Dermis blood vessel endothelial cell (primary cell): ENCODE data around the gene OR52B6. TPM values are rescaled to one million over a fixed set of nuclear protein-coding genes. Genes with fewer than 3 reads are reported as not detected.
"Not testable (repeated sequence)": the region's sequence is repeated elsewhere in the genome, so short reads cannot be mapped to it uniquely, and the experiment has no call there.

Source experiments
- DNase-seq: peaks from one replicate; pipeline ENCODE4 v3.0.0; 2010
- total RNA-seq: library from RNA; depleted of rRNA; stranded (reverse); fragments of >200 nt; gene quantifications from 2 replicates; pipeline ENCODE4 v1.2.3, GENCODE V29; 2014

The OR52B6 gene
- total RNA-seq, 1 donor from 2014 or later: not detected

DNA sequence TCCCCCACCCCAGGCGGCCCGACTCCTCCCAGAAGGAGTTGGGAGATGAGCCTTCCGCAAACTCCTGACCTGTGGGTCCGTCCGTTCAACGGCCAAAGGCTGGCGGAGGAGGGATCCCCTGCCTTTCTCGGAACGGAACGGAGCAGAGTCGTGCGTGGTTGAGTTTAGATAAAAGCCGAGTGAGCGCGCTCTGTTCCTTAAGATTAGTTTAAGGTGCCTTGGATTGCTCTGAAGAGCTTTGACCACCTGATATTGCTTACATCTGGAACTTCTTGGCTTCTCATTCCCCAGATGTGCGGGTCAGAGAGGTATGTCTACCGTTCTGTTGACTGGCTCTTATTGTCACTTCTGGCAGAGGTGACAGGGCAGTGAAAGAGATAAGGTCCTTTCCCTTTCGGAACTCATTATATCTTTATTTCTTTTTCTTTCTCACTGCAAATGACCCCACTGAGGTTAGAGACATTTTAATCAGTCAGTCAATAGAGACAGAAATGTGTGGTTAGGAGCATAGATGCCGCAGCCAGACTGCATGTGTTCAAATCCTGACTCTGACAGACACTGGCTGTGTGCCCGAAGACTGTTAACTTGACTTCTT, 16.0 kb downstream of the OR52B6 start, which contains the start of gene TRIM6:
Gene TRIM6 (plus strand): TSS at position 31 of the 595 bp plus-strand sequence. CDS start 261 bp downstream, at position 292.
- peak; percentile 44 for DNase-seq

DNA sequence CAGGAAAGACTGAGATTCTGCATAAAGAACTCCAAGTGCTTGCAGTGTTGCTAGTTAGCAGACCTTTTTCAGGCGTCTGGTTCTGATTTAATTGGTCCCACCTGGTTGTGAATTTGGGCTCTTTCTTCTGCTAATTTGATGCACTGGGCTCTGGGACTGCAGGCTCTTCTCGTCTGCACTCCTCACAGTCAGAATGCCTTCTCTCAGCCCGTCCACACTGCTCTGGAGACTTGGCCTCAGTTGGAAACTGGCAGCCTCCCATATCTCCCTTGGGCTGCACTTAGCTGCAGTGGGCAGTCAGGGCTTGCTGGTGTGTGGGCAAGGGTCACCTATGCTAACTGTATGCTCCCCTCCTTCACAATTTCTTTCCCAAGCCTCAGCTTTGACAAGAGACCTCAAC, 17.3 kb downstream of the OR52B6 start:
- DNase-seq: no peak

DNA sequence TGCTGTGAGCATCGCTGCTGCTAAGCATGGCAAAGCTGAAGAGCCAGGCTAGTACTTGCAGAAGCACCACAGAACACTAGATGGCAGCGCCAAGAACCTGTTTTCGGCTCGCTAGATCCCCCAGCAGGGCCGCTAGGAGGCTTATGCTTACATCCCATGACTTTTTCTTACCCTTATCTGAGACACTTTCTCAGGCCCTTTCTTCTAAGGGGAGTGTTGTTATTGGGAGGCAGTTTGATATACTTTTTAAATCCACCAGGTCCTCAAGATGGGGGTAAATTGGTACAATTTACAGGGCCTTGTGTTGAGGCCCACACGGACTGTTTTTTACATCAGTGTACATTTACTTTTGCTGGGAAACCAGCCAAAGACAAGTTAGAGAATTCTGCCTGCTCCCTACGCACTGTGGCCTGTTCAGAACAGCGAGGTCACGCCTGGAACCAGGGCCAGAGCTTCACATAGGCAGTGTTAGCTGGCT, 19.7 kb downstream of the OR52B6 start:
- peak; percentile 90 for DNase-seq

DNA sequence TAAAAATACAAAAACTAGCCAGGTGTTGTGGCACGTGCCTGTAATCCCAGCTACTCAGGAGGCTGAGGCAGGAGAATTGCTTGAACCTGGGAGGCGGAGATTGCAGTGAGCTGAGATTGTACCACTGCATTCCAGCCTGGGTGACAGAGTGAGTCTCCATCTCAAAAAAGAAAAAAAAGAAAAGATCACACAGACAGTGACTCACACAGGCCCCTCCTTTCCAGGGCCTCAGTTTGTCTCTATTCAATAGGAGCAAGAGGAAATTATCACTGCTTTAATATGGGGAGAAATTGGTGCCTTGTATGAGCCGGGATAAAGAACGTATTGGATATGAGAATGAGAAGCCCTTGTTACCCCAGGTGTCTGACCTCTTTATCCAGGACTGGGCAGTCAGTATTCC, 22.1 kb downstream of the OR52B6 start:
- DNase-seq: not testable (repeated sequence)

DNA sequence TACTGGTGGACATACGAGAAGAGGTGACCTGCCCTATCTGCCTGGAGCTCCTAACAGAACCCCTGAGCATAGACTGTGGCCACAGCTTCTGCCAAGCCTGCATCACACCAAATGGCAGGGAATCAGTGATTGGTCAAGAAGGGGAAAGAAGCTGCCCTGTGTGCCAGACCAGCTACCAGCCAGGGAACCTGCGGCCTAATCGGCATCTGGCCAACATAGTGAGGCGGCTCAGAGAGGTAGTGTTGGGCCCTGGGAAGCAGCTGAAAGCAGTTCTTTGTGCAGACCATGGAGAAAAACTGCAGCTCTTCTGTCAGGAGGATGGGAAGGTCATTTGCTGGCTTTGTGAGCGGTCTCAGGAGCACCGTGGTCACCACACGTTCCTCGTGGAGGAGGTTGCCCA, 22.6 kb downstream of the OR52B6 start:
- no peak for DNase-seq

DNA sequence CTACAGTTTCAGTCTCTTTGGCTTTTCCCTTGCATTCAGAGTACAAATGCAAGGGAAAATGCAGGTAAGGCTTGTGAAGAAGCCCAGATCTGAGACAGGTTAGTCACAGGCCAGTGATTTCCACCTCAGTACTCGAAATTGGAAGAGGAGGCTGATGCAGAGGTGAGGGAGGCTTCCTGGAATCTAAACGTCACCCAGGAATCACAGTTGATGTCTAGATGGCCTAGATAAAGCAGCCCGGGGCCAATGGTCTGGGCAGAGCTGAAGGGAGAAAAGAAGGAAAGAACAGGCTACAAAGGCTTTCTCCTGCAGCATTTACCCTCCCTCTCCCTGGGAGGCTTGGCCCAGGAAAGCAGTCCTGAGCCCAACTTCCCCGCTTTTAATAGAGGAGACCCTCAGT, 24.2 kb downstream of the OR52B6 start:
- no peak for DNase-seq

DNA sequence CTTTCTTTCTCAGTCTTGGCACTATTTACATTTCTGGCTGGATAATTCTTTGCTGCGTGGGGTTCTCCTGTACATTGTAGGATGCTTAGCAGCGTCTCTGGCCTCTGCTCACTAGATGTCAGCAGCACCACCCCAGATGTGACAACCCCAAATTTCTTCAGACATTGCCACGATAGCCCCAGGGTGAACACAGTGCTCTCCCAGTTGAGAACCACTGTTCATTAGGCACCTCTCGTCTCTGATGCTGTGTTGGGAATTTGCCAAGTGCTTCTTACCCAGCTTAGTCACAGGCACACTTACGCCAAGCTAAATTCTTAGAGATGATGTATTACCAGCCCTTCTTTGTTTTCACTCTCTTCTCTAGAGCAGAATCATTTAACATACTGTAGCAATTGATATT, 25.2 kb downstream of the OR52B6 start:
- DNase-seq: peak; percentile 20

DNA sequence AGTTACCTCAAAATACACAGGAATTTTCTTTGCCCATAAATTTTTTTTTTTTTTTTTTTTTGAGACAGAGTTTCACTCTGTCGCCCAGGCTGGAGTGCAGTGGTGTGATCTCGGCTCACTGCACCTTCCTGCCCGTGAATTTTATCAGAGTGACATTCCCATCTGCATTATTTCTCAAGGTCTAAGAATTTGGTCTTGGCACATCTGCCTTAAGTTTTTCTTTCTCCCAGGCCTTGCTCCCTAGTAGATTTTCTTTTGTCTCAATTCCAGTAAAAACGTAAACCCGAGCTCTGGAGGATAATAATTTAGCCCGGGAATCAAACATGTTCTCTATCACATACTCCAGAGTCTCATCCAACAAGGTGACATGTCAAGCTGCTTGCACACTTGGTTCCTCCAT, 28.1 kb downstream of the OR52B6 start:
- DNase-seq: no peak

DNA sequence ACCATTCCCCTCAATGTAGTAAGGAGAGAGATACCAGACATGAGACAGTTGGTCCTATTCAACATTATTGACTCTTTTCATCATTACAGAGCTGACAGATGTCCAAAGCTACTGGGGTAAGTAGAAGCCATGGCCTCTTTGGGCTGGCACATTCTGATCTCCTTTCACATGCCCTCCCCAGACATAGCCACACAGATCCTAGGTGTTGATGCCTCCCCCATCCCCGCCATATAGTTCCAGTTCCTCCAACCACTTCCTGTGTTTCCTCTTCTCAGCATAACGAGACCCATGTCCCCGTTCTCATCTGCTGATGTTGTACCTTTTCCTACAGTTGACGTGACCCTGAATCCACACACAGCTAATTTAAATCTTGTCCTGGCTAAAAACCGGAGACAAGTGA, 29.8 kb downstream of the OR52B6 start:
- no peak for DNase-seq

GRCh38 chr11:5611627-5612026, 30.9 kb downstream of the OR52B6 start:
- DNase-seq: no peak

- no peak for DNase-seq
These were observed 38.1 kb downstream of the OR52B6 start for GRCh38 chr11:5618807-5619206.

DNA sequence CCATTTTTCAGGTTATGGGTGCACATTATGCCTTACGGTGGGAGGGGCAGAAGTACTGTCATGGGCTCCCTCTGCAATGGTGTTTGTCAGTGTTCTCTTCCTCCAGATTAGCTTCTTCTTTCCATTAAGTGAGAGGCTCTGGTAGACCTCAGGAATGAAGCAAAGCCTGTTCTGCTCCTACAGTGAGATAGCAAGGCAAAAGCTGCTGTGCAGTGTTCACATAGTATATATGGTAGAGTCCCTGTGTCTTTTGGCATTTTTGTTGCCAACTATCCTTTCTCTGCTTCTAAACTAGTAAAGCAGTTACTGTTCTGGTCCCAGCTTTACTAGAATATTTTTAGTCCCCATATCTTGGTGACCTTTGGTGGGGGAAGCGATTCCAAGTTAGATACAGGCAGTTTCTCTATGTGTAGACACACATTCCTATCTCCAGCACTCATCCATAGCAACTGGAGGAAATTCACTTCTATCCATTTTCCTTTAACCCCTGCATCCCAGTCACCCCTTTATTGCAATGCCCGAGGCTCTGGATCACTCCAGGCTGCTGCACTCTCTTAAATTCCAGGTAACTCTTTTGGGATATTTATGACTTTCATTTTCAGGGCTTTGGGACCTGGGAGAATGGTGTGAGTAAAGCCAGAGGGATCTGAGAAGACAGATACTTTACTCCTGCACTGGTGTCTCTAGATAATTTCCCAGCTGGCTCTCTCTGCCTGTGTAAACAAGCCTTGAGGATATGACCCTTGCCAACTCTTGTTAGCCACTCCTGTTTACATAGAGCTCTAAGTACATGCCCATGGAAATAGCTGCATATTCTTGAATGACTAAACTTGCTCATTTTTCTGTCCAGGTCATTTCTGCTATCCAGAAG, 40.2 kb downstream of the OR52B6 start:
- DNase-seq: peak; percentile 91

DNA sequence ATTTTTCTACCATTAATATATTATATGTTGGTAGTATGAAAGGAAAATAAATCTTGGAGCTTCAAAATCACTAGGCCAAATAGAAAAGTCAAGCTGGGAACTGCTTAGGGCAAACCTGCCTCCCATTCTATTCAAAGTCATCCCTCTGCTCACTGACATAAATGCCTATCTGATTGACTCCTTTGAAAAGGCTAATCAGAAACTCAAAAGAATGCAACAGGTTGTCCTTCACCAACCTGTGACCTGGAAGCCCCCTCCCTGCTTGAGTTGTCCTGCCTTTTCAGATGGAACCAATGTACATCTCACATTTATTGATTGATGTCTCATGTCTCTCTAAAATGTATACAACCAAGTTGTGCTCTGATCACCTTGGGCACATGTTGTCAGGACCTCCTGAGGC, 40.9 kb downstream of the OR52B6 start:
- DNase-seq: no peak

DNA sequence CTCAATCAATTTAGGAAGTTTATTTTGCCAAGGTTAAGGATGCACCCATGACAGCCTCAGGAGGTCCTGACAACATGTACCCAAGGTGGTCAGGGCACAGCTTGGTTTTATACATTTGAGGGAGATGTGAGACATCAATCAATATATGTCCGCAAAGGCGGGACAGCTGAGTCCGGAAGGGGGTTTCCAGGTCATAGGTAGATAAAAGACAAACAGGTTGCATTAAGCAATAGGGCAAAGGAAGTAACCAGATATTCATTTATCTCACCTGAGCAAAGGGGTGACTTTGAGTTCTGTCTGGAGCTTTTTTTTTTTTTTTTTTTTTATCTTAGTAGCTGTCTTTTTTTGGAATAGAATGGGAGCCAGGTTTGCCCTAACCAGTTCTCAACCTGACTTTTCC, 42.1 kb downstream of the OR52B6 start:
- DNase-seq: no peak

DNA sequence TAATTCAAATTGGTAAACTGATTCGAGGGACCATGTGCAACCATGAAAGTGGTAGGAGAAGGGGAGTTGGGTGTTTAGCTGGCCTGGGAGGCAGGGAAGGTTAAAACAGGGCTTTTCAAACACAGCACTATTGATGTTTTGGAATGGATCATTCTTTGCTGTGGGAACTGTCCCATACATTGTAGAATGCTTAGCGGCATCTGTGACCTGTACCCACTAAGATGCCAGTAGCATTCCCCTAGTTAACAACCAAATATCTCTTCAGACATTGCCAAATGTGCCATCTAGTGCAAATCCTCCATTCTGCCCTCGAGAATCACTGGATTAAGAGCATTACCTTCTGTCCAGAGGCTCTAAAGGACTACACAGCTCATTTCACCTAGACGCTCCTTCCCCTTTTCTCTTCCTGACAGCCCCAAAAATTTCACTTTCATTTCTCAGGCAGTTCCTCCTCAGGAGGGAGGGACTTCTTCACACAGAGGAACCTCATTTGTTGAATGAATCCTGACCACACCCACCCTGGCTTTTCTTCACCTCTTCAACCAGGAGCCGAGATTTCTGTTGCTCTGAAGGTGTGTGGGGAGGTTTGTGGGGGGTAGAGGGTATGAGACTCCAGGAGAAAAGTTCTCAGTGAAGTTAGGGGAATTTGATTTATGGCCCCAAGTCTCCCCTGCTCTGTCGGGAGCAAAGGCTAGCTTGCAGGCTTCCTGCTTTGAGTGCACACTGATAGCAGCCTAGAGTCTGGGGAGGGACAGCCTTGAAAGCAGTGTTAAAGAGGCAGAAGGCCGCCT, 44.0 kb downstream of the OR52B6 start, which contains the start of gene TRIM34:
Gene TRIM34 (plus strand): TSS at position 513 of the 791 bp plus-strand sequence. CDS start 7,331 bp downstream, outside the sequence.
- peak; percentile 82 for DNase-seq

GRCh38 chr11:5625281-5625680, 44.6 kb downstream of the OR52B6 start:
- peak; percentile 15 for DNase-seq

- no peak for DNase-seq
These were observed 45.5 kb downstream of the OR52B6 start for GRCh38 chr11:5626196-5626595.

DNA sequence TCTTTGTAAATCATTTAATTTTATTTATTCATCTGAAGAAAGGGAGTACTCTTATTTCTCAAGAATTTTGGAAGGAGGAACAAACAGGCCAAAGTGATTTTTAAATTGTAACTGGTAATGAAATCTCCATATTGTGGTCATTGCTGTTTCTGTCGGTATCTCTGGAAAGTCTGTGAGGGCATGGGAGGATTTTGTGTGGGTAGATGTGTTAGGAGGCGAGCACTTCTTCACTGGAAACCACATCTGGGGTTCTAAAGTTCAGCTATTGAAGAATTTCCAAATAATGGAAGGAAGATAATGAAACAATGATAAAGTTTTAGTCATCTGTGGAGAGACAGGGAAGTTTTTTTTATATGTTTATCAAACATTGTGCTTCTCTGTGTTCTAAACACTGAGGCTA, 50.7 kb downstream of the OR52B6 start:
- no peak for DNase-seq

Other genes with a start within 250 kb of the OR52B6 start
- not detected in 2 replicates for gene OR51B5, start 237.4 kb upstream of the OR52B6 start, total RNA-seq
- gene OR51B6, start 229.4 kb upstream of the OR52B6 start, total RNA-seq: not detected in 2 replicates
- gene OR51M1, start 197.1 kb upstream of the OR52B6 start, total RNA-seq: not detected in 2 replicates
- not detected in 2 replicates for gene OR51Q1, start 158.8 kb upstream of the OR52B6 start, total RNA-seq
- gene OR51I1, start 139.4 kb upstream of the OR52B6 start, total RNA-seq: not detected in 2 replicates
- gene OR51I2, start 131.6 kb upstream of the OR52B6 start, total RNA-seq: not detected in 2 replicates
- gene OR52D1, start 92.2 kb upstream of the OR52B6 start, total RNA-seq: not detected in 2 replicates
- not detected in 2 replicates for gene UBQLN3, start 70.9 kb upstream of the OR52B6 start, total RNA-seq
- gene UBQLNL, start 64.2 kb upstream of the OR52B6 start, total RNA-seq: 0.05 TPM in 1 of 2 replicates, not detected in the other
- gene OR52H1, start 32.3 kb upstream of the OR52B6 start, total RNA-seq: not detected in 2 replicates
- 1.0 and 3.3 TPM in 2 replicates for gene TRIM6, start 15.8 kb downstream of the OR52B6 start, total RNA-seq
- 16.3 and 17.0 TPM in 2 replicates for gene TRIM34, start 44.1 kb downstream of the OR52B6 start, total RNA-seq
- 83.0 and 86.6 TPM in 2 replicates for gene TRIM5, start 104.2 kb downstream of the OR52B6 start, total RNA-seq
- 133 and 143 TPM in 2 replicates for gene TRIM22, start 108.9 kb downstream of the OR52B6 start, total RNA-seq
- not detected in 2 replicates for gene OR56B1, start 155.6 kb downstream of the OR52B6 start, total RNA-seq
- 0.17 TPM in 1 of 2 replicates, not detected in the other for gene OR52N4, start 173.4 kb downstream of the OR52B6 start, total RNA-seq
- gene OR52N5, start 202.5 kb downstream of the OR52B6 start, total RNA-seq: not detected in 2 replicates
- gene OR52N1, start 210.4 kb downstream of the OR52B6 start, total RNA-seq: not detected in 2 replicates
- not detected in 2 replicates for gene OR52N2, start 228.0 kb downstream of the OR52B6 start, total RNA-seq